Measurements from ENCODE around the gene PRTN3.
"Not testable (repeated sequence)": the region's sequence is repeated elsewhere in the genome, so short reads cannot be mapped to it uniquely, and the experiment has no call there.

The PRTN3 gene

GRCh38 chr19:884420-885211 is 43.8 kb downstream of the PRTN3 start:
- no peak for DNase-seq

DNA sequence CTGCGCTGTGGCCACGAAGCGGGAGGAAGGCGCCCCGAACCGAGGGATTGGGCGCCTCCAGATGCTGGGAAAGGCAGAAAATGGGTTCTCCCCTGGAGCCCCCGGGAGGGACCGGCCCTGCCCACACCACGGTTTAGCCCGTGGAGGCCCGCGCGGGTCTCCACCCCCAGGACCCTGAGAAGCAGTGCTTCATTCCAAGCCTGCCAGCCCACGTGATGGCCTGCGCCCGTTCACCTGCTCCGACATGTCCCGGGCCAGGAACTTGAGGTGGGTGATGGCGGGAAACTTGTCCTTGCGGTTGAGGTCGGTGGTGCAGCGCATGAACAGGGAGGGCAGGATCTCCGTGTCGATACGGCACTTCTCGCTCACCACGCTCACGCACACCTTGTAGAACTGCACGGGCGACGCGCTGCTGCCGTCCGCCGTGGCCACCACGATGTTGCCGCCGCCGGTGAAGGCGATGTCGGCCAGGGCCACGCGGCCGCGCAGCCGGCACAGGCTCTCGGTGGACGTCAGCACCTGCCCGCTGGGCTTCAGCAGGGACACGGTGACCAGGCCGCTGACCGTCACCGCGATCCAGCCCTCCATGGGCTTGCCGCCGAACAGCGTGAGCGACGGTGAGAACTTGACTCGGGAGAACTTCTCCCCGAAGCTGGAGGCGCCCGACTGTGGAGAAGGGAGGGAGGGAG is 44.9 kb downstream of the PRTN3 start:
- DNase-seq, result no peak

- no peak for DNase-seq
Measured at GRCh38 chr19:887072-887471, 46.3 kb downstream of the PRTN3 start.

GRCh38 chr19:887599-887998 is 46.8 kb downstream of the PRTN3 start:
- no peak for DNase-seq

DNA sequence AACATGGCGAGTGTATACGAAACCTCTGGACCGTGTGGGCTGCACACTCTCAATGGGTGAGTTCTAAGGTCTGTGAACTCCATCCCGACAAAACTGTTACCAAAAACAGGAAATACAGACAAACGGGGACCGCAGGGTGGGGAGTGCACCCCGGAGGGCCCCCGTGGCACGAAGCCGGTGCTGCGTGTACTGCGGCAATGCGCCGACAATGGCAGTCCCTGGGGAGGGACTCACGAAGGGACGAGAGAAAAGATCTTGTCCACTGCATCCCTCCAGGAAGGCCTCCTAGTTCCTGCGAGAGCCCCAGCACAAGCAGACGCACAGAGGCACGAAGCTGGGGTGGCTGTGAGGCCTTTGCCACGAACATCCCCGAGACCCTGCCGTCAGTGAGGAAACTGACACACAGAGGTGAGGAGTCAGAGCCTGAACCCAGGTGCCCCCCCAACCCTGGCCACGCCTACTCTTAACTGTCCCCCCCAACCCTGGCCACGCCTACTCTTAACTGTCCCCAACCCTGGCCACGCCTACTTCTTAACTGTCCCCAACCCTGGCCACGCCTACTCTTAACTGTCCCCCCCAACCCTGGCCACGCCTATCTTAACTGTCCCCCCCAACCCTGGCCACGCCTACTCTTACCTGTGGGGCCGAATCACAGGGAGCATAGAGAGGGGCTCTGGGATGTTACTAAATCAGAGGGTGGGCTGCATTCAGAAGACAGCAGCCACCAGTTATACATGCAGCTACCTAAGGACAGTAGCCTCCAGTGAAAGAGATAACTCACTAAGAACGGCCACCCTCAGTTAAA is 48.0 kb downstream of the PRTN3 start:
- no peak for DNase-seq

DNA sequence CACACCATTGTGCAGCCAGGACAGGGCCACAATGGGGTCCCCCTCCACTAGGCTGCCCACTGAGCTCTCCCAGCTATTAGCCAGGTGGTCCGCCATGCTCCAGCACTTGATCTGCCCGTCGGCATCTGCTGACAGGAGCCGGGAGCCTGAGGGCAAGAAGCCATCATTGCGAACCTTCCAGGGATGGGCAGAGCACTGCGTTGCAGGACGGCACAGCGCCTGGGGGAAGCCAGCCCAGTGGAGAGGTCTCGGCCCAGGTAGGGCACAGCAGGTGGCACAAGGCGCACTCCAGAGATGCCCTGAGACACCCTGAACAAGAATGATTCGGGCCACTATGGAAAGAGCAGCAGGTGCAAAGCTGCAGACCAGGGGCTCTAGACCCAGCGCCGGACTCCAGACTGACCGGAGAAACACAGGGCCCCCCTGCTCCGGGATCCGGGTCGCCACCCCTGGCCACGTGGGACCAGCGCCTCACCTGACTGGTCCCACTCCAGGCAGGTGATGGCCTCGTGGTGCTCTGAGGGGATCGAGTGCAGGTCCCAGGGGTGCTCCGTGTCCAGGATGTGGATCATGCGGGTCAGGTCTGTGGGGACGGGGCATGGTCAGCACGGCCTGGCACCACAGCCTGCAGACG is 49.0 kb downstream of the PRTN3 start:
- DNase-seq, result no peak

DNA sequence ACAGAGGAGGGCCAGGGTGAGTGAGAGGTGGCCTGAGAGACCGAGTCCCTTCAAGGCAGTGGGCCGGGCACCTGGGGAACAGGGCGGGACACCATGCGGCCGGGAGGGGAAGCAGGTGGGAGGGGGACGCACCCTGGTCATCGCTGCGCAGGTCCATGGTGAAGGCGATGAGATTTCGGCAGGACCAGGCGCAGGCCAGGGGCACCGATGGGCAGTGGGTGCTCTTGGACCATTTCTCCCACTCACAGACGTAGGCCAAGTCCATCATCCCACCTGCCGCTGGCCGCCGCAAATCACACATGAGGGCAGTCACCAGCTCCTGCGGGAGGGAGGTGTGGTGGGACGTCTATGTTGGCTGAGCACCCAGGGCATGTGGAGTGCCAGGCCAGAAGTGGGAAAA is 50.0 kb downstream of the PRTN3 start:
- DNase-seq, result no peak

DNA sequence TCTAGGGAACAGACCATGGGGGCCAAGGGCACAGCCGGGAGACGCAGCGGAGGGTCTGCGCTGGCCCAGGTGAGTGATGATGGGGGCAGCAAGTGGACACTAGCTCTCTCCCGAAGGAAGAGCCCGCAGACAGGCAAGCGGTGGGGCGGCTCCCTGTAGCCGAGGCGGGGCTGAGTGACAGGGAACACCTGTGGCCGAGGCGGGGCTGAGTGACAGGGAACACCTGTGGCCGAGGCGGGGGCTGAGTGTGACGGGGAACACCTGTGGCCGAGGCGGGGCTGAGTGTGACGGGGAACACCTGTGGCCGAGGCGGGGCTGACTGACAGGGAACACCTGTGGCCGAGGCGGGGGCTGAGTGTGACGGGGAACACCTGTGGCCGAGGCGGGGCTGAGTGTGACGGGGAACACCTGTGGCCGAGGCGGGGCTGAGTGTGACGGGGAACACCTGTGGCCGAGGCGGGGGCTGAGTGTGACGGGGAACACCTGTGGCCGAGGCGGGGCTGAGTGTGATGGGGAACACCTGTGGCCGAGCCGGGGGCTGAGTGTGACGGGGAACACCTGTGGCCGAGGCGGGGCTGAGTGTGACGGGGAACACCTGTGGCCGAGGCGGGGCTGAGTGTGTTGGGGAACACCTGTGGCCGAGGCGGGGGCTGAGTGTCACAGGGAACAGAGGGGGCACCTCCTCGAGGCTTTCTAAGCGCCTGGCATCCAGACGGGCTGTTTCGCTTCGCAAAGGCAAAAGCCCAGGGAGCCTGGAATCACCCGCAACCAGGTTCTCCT is 50.8 kb downstream of the PRTN3 start:
- DNase-seq, result not testable (repeated sequence)

GRCh38 chr19:892243-892893 is 51.6 kb downstream of the PRTN3 start:
- DNase-seq, result no peak

GRCh38 chr19:892894-893689 is 52.3 kb downstream of the PRTN3 start, which contains the start of the genes MED16 and RNU6-9:
TSS of gene MED16 (minus strand) at chr19:893187. CDS start at chr19:891131, 2,056 bp downstream.
TSS of gene RNU6-9 (plus strand) at chr19:893484.
- DNase-seq, result peak; percentile 94

DNA sequence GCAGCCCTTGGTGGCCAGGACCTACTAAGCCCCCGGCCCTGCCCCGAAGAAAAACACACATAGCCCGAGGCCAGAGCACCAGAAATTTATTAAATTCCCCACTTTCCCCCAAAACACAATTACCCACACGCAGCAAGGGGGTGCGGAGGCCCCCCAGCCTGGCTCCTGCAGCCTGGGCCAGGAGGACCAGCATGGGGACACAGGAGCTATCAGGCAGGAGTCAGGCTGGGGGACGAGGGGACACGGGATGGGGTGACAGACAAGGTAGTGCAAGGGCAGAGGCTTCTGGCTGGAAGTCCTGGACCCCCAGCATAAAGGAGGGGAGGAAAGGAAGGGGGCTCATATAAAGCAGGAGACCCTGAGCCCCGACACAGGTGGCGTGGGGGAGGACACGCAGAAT is 55.6 kb downstream of the PRTN3 start:
- DNase-seq, result no peak

DNA sequence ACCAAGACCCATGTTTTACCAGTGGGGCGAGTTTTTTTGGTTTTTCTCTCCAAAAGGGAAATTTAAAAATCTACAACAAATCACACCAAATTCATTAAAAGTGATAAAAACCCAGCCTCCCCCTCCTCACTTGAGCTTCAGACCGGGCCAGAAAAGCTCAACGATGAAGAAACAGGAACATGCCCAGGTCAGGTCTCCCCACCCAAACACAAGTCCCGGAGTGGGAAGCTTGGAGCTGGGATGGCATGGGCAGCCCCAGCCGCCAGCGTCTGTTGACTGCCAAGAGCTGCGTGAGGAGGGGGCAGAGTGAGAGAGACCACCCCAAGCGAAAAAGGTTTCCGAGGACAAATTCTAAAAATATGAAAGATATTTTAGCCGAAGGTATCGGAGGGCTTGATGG is 56.2 kb downstream of the PRTN3 start:
- no peak for DNase-seq

- DNase-seq, result no peak
Measured at GRCh38 chr19:897442-898039, 56.7 kb downstream of the PRTN3 start.

Measured in activated CD4-positive, alpha-beta T cell treated with anti-CD3 and anti-CD28 coated beads, Interleukin-10, Interleukin-2, amounts not matched to agents 100 ng/mL and 50 ng/mL, durations not matched to agents 16 hours and 8 hours (primary cell).